Measurements from ENCODE around the gene CSTPP1. TPM values are rescaled to one million over a fixed set of nuclear protein-coding genes. Genes with fewer than 3 reads are reported as not detected.
"Not testable (repeated sequence)": the region's sequence is repeated elsewhere in the genome, so short reads cannot be mapped to it uniquely, and the experiment has no call there.

The CSTPP1 gene
- polyA plus RNA-seq, 4 donors: 15.1 to 32.9 (median 20.5) TPM

GRCh38 chr11:47202576-47202975, 266.0 kb downstream of the CSTPP1 start:
- Histone ChIP-seq H3K27me3 (ENCODE audit: control insufficient read depth in 3 of 3, insufficient read depth in 3 of 3, low read length in 3 of 3) (peaks cover 0 to 4% (median 0%) of the 10 kb centered on the region in 3 donors), H3K9me3 (ENCODE audit: control insufficient read depth in 2 of 2, insufficient read depth in 1 of 2, low read depth in 1 of 2, low read length in 1 of 2) (no peaks in the 10 kb centered on the region), H3K27ac (ENCODE audit: low read depth in 1 of 3, low read length in 2 of 3) (no peak overlapping the region), H3K36me3 (ENCODE audit: control insufficient read depth in 3 of 3, insufficient read depth in 2 of 3, low read depth in 1 of 3, low read length in 3 of 3) (no peaks in the 10 kb centered on the region), H3K4me3 (ENCODE audit: low read depth in 1 of 3, low read length in 3 of 3) (no peak overlapping the region), H3K4me1 (ENCODE audit: control insufficient read depth in 3 of 3, insufficient read depth in 2 of 3, low read depth in 1 of 3, low read length in 2 of 3) (no peaks in the 10 kb centered on the region)
- WGBS, 3 donors: 82 to 88% (median 86%) methylated on average over 5 of the region's 5 CpGs
- DNase-seq (no peak), FAIRE-seq (no peak)

- DNase-seq (no peak), FAIRE-seq (no peak)
- H3K36me3 ChIP-seq (ENCODE audit: control insufficient read depth in 3 of 3, insufficient read depth in 2 of 3, low read depth in 1 of 3, low read length in 3 of 3): no peaks in the 10 kb centered on the region
- WGBS, 3 donors: 65 to 82% (median 79%) methylated on average over 2 of the region's 2 CpGs
- no peaks in the 10 kb centered on the region for H3K9me3 ChIP-seq (ENCODE audit: control insufficient read depth in 2 of 2, insufficient read depth in 1 of 2, low read depth in 1 of 2, low read length in 1 of 2)
- H3K4me1 ChIP-seq (ENCODE audit: control insufficient read depth in 3 of 3, insufficient read depth in 2 of 3, low read depth in 1 of 3, low read length in 2 of 3): no peaks in the 10 kb centered on the region
- no peak overlapping the region for H3K27ac ChIP-seq (ENCODE audit: low read depth in 1 of 3, low read length in 2 of 3)
- no peak overlapping the region for H3K4me3 ChIP-seq (ENCODE audit: low read depth in 1 of 3, low read length in 3 of 3)
- H3K27me3 ChIP-seq (ENCODE audit: control insufficient read depth in 3 of 3, insufficient read depth in 3 of 3, low read length in 3 of 3): peaks cover 0 to 4% (median 0%) of the 10 kb centered on the region in 3 donors
Measured at GRCh38 chr11:47204637-47204989, 268.1 kb downstream of the CSTPP1 start.

- H3K4me1 ChIP-seq (ENCODE audit: control insufficient read depth in 3 of 3, insufficient read depth in 2 of 3, low read depth in 1 of 3, low read length in 2 of 3); H3K4me3 ChIP-seq (ENCODE audit: low read depth in 1 of 3, low read length in 3 of 3); H3K36me3 ChIP-seq (ENCODE audit: control insufficient read depth in 3 of 3, insufficient read depth in 2 of 3, low read depth in 1 of 3, low read length in 3 of 3); FAIRE-seq; H3K27ac ChIP-seq (ENCODE audit: low read depth in 1 of 3, low read length in 2 of 3); H3K9me3 ChIP-seq (ENCODE audit: control insufficient read depth in 2 of 2, insufficient read depth in 1 of 2, low read depth in 1 of 2, low read length in 1 of 2); H3K27me3 ChIP-seq (ENCODE audit: control insufficient read depth in 3 of 3, insufficient read depth in 3 of 3, low read length in 3 of 3); DNase-seq: not testable (repeated sequence)
- WGBS, 3 donors: 89 to 94% (median 91%) methylated on average over 4 to 5 of the region's 5 CpGs
Measured at GRCh38 chr11:47206577-47206976, 270.0 kb downstream of the CSTPP1 start.

GRCh38 chr11:47207459-47207858, 270.9 kb downstream of the CSTPP1 start:
- Histone ChIP-seq H3K4me1 (ENCODE audit: control insufficient read depth in 3 of 3, insufficient read depth in 2 of 3, low read depth in 1 of 3, low read length in 2 of 3) (no peaks in the 10 kb centered on the region), H3K36me3 (ENCODE audit: control insufficient read depth in 3 of 3, insufficient read depth in 2 of 3, low read depth in 1 of 3, low read length in 3 of 3) (no peaks in the 10 kb centered on the region), H3K27ac (ENCODE audit: low read depth in 1 of 3, low read length in 2 of 3) (no peak overlapping the region), H3K9me3 (ENCODE audit: control insufficient read depth in 2 of 2, insufficient read depth in 1 of 2, low read depth in 1 of 2, low read length in 1 of 2) (peaks cover 0 to 5% of the 10 kb centered on the region in 2 donors), H3K27me3 (ENCODE audit: control insufficient read depth in 3 of 3, insufficient read depth in 3 of 3, low read length in 3 of 3) (peaks cover 0 to 3% (median 0%) of the 10 kb centered on the region in 3 donors), H3K4me3 (ENCODE audit: low read depth in 1 of 3, low read length in 3 of 3) (no peak overlapping the region)
- 67 to 87% (median 78%) methylated on average over 6 of the region's 6 CpGs for WGBS, 3 donors
- no peak for FAIRE-seq
- no peak for DNase-seq

- not testable (repeated sequence) for H3K27ac ChIP-seq (ENCODE audit: low read depth in 1 of 3, low read length in 2 of 3); H3K36me3 ChIP-seq (ENCODE audit: control insufficient read depth in 3 of 3, insufficient read depth in 2 of 3, low read depth in 1 of 3, low read length in 3 of 3); DNase-seq; FAIRE-seq; H3K9me3 ChIP-seq (ENCODE audit: control insufficient read depth in 2 of 2, insufficient read depth in 1 of 2, low read depth in 1 of 2, low read length in 1 of 2); H3K4me3 ChIP-seq (ENCODE audit: low read depth in 1 of 3, low read length in 3 of 3); H3K27me3 ChIP-seq (ENCODE audit: control insufficient read depth in 3 of 3, insufficient read depth in 3 of 3, low read length in 3 of 3); H3K4me1 ChIP-seq (ENCODE audit: control insufficient read depth in 3 of 3, insufficient read depth in 2 of 3, low read depth in 1 of 3, low read length in 2 of 3)
- 95% methylated on average over 13 of the region's 13 CpGs for WGBS, 3 donors
Measured at GRCh38 chr11:47208008-47208552, 271.5 kb downstream of the CSTPP1 start.

GRCh38 chr11:47208628-47209027, 272.1 kb downstream of the CSTPP1 start:
- Histone ChIP-seq H3K9me3 (ENCODE audit: control insufficient read depth in 2 of 2, insufficient read depth in 1 of 2, low read depth in 1 of 2, low read length in 1 of 2) (peaks cover 0 to 5% of the 10 kb centered on the region in 2 donors), H3K4me1 (ENCODE audit: control insufficient read depth in 3 of 3, insufficient read depth in 2 of 3, low read depth in 1 of 3, low read length in 2 of 3) (no peaks in the 10 kb centered on the region), H3K36me3 (ENCODE audit: control insufficient read depth in 3 of 3, insufficient read depth in 2 of 3, low read depth in 1 of 3, low read length in 3 of 3) (no peaks in the 10 kb centered on the region), H3K27ac (ENCODE audit: low read depth in 1 of 3, low read length in 2 of 3) (no peak overlapping the region), H3K27me3 (ENCODE audit: control insufficient read depth in 3 of 3, insufficient read depth in 3 of 3, low read length in 3 of 3) (no peaks in the 10 kb centered on the region), H3K4me3 (ENCODE audit: low read depth in 1 of 3, low read length in 3 of 3) (no peak overlapping the region)
- no peak for DNase-seq
- FAIRE-seq: no peak
- WGBS, 3 donors: 85 to 95% (median 88%) methylated on average over 5 of the region's 5 CpGs

Other genes with a start within 250 kb of the CSTPP1 start
- 10 to 100 TPM; 18.6 to 49.0 (median 26.0) TPM for gene ARHGAP1, start 236.1 kb upstream of the CSTPP1 start, polyA plus RNA-seq
- 10 to 100 TPM in 3 of 4 donors, 1 to 10 TPM in 1; 8.7 to 11.6 (median 11.5) TPM for gene ZNF408, start 235.7 kb upstream of the CSTPP1 start, polyA plus RNA-seq
- 1 to 10 TPM in 1 of 4 donors, under 1 TPM in 1, not detected in 2; 0.09 to 2.3 TPM for gene F2, start 217.5 kb upstream of the CSTPP1 start, polyA plus RNA-seq
- 10 to 100 TPM in 2 of 4 donors, 1 to 10 TPM in 2; 6.2 to 46.6 (median 17.8) TPM for gene CKAP5, start 90.5 kb upstream of the CSTPP1 start, polyA plus RNA-seq
- gene LRP4, start 18.2 kb upstream of the CSTPP1 start, polyA plus RNA-seq: 10 to 100 TPM in 3 of 4 donors, 1 to 10 TPM in 1; 2.2 to 15.2 (median 12.6) TPM
- gene ARFGAP2, start 240.1 kb downstream of the CSTPP1 start, polyA plus RNA-seq: 10 to 100 TPM; 53.0 to 73.1 (median 64.4) TPM
- gene PACSIN3, start 249.7 kb downstream of the CSTPP1 start, polyA plus RNA-seq: 10 to 100 TPM in 1 of 4 donors, 1 to 10 TPM in 3; 2.0 to 48.3 (median 5.7) TPM

Data from small intestine (tissue), 7 donors.